Astrocyte (in vitro differentiated cells and primary cell): ENCODE measurements around the gene SLITRK3.

ENCODE experiments used
- CTCF ChIP-seq: IDR thresholded peaks from 2 replicates; pipeline ENCODE4 v1.5.1; 2011; ENCODE audit warnings: low read depth, mild to moderate bottlenecking, inconsistent platforms, low read length, moderate library complexity; ENCODE audit not compliant: insufficient read depth
- EZH2 ChIP-seq: IDR thresholded peaks from 2 replicates; pipeline ENCODE4 v1.6.1; 2012; ENCODE audit warnings: mild to moderate bottlenecking, low read length, inconsistent platforms; ENCODE audit not compliant: insufficient read depth

GRCh38 chr3:165188452-165188851 is 7.7 kb downstream of the SLITRK3 start:
- TF ChIP-seq CTCF, result no peak
- TF ChIP-seq EZH2, result no peak
